Mesenchymal stem cell (in vitro differentiated cells and primary cell): ENCODE data around the gene HIPK2.

Experiments used
- DNase-seq: peaks from one replicate; pipeline ENCODE4 v3.0.0-alpha.2; 2013
- H2AFZ ChIP-seq: one replicate; pipeline ENCODE4 v1.6.1; 2013; ENCODE audit warnings: low read depth, mild to moderate bottlenecking, control low read depth, inconsistent platforms, low read length, moderate library complexity
- H2AK5ac ChIP-seq: 2 replicates; pipeline ENCODE4 v1.6.1; 2013; ENCODE audit warnings: low read length, moderate library complexity, mild to moderate bottlenecking, inconsistent platforms; ENCODE audit not compliant: severe bottlenecking
- H2BK120ac ChIP-seq: one replicate; pipeline ENCODE4 v1.6.1; 2013; ENCODE audit warnings: low read depth, mild to moderate bottlenecking, inconsistent platforms, low read length, moderate library complexity
- H2BK12ac ChIP-seq, 2 experiments: one replicate each; pipeline ENCODE4 v1.6.1; 2013; ENCODE audit warnings: inconsistent platforms in 2 of 2, low read length in 2 of 2, mild to moderate bottlenecking in 2 of 2, moderate library complexity in 2 of 2, control low read depth in 1 of 2
- H2BK15ac ChIP-seq: one replicate; pipeline ENCODE4 v1.6.1; 2013; ENCODE audit warnings: mild to moderate bottlenecking, low read depth, inconsistent platforms; ENCODE audit not compliant: poor library complexity, severe bottlenecking
- H2BK5ac ChIP-seq: 2 replicates; pipeline ENCODE4 v1.6.1; 2013; ENCODE audit warnings: low read depth, mild to moderate bottlenecking, low read length, control low read depth, inconsistent platforms; ENCODE audit not compliant: poor library complexity, severe bottlenecking
- H3K14ac ChIP-seq, 2 experiments: one replicate each; pipeline ENCODE4 v1.6.1; 2013; ENCODE audit warnings: inconsistent platforms in 2 of 2, low read length in 2 of 2, control low read depth in 1 of 2, mild to moderate bottlenecking in 1 of 2, moderate library complexity in 1 of 2
- H3K18ac ChIP-seq, 2 experiments: one replicate each; pipeline ENCODE4 v1.6.1; 2013; ENCODE audit warnings: inconsistent platforms in 2 of 2, low read length in 2 of 2, control low read depth in 1 of 2, low read depth in 1 of 2, mild to moderate bottlenecking in 1 of 2
- H3K23ac ChIP-seq, 2 experiments: one replicate each; pipeline ENCODE4 v1.6.1; 2013; ENCODE audit warnings: inconsistent platforms in 2 of 2, low read length in 2 of 2, mild to moderate bottlenecking in 2 of 2, moderate library complexity in 2 of 2, control low read depth in 1 of 2
- H3K27ac ChIP-seq: 2 replicates; pipeline ENCODE4 v1.5.1; 2013; ENCODE audit warnings: mild to moderate bottlenecking, moderate library complexity, low read length, control low read depth, inconsistent platforms; ENCODE audit not compliant: poor library complexity, severe bottlenecking
- H3K27me3 ChIP-seq, 2 experiments: 2 replicates each; pipeline versions ENCODE4 v1.6.1 to v1.7.0; 2013; ENCODE audit warnings: low read length in 2 of 2, mild to moderate bottlenecking in 2 of 2, moderate library complexity in 2 of 2, control low read depth in 1 of 2, inconsistent platforms in 1 of 2; ENCODE audit not compliant: control insufficient read depth in 1 of 2, insufficient read depth in 1 of 2
- H3K36me3 ChIP-seq, 2 experiments: 2 replicates each; pipeline versions ENCODE4 v1.6.1 to v1.7.0; 2013; ENCODE audit warnings: low read length in 2 of 2, control low read depth in 1 of 2, inconsistent platforms in 1 of 2, low read depth in 1 of 2, mild to moderate bottlenecking in 1 of 2; ENCODE audit not compliant: insufficient read depth in 2 of 2, control insufficient read depth in 1 of 2
- H3K4ac ChIP-seq, 2 experiments: one replicate each; pipeline ENCODE4 v1.6.1; 2013; ENCODE audit warnings: inconsistent platforms in 2 of 2, low read length in 2 of 2, mild to moderate bottlenecking in 2 of 2, moderate library complexity in 2 of 2, control low read depth in 1 of 2, low read depth in 1 of 2
- H3K4me1 ChIP-seq: 2 replicates; pipeline ENCODE4 v1.6.1; 2013; ENCODE audit warnings: low read depth, low read length, control low read depth; ENCODE audit not compliant: control insufficient read depth, insufficient read depth
- H3K4me2 ChIP-seq: 2 replicates; pipeline ENCODE4 v1.6.1; 2013; ENCODE audit warnings: low read length, mild to moderate bottlenecking, inconsistent platforms; ENCODE audit not compliant: poor library complexity, severe bottlenecking
- H3K4me3 ChIP-seq, 2 experiments: 2 replicates each; pipeline versions ENCODE4 v1.5.1 to v1.7.0; 2013; ENCODE audit warnings: low read length in 2 of 2, mild to moderate bottlenecking in 2 of 2, control low read depth in 1 of 2, low read depth in 1 of 2; ENCODE audit not compliant: insufficient read depth in 1 of 2
- H3K79me1 ChIP-seq: replicated peaks from 2 replicates; pipeline ENCODE4 v1.6.1; 2013; ENCODE audit warnings: mild to moderate bottlenecking, control low read depth, low read length, inconsistent platforms; ENCODE audit not compliant: poor library complexity, severe bottlenecking
- H3K9ac ChIP-seq: 2 replicates; pipeline ENCODE4 v1.7.0; 2013; ENCODE audit warnings: mild to moderate bottlenecking, low read length, moderate library complexity
- H3K9me3 ChIP-seq: 2 replicates; pipeline ENCODE4 v1.7.0; 2013; ENCODE audit warnings: mild to moderate bottlenecking, low read length; ENCODE audit not compliant: control insufficient read depth
- H4K8ac ChIP-seq: one replicate; pipeline ENCODE4 v1.6.1; 2013; ENCODE audit warnings: inconsistent platforms, mild to moderate bottlenecking, low read length, moderate library complexity
- H4K91ac ChIP-seq: one replicate; pipeline ENCODE4 v1.6.1; 2013; ENCODE audit warnings: mild to moderate bottlenecking, low read length, inconsistent platforms
- WGBS: methylation state at CpG from one replicate; pipeline ENCODE4 v1.1.7; 2013; ENCODE audit warnings: mixed read lengths; 5-methylcytosine and 5-hydroxymethylcytosine counted together

HIPK2 gene

GRCh38 chr7:139666501-139666900, 111.3 kb downstream of the HIPK2 start:
- Histone ChIP-seq H4K91ac (no peak overlapping the region), H3K27ac (no peak overlapping the region), H3K27me3 (no peaks in the 10 kb centered on the region), H3K14ac (no peak overlapping the region), H2AFZ (no peak overlapping the region), H3K4ac (no peak overlapping the region), H4K8ac (peak overlapping the region; percentile 23), H2BK12ac (no peak overlapping the region), H3K18ac (peak overlapping the region in 1 of 2 experiments; percentile 54), H2BK5ac (no peak overlapping the region), H3K4me1 (peaks cover 4% of the 10 kb centered on the region), H3K79me1 (peaks cover 26% of the 10 kb centered on the region), H2AK5ac (no peak overlapping the region), H3K4me3 (no peak overlapping the region), H3K4me2 (no peak overlapping the region), H3K36me3 (peaks cover 0 to 6% of the 10 kb centered on the region in 2 experiments), H3K23ac (no peak overlapping the region), H2BK120ac (no peak overlapping the region), H3K9me3 (no peaks in the 10 kb centered on the region), H2BK15ac (no peak overlapping the region), H3K9ac (no peak overlapping the region)
- no peak for DNase-seq
- WGBS = 99% methylated on average over 5 of the region's 5 CpGs

- DNase-seq = no peak
- H3K18ac ChIP-seq = peak overlapping the region in 1 of 2 experiments; percentile 54
- H3K4me3 ChIP-seq = no peak overlapping the region
- H3K4ac ChIP-seq = no peak overlapping the region
- no peak overlapping the region for H4K91ac ChIP-seq
- H2BK120ac ChIP-seq = no peak overlapping the region
- peaks cover 0 to 6% of the 10 kb centered on the region in 2 experiments for H3K36me3 ChIP-seq
- peaks cover 10% of the 10 kb centered on the region for H3K4me1 ChIP-seq
- no peak overlapping the region for H2BK15ac ChIP-seq
- H2BK5ac ChIP-seq = no peak overlapping the region
- H2AK5ac ChIP-seq = no peak overlapping the region
- no peak overlapping the region for H2AFZ ChIP-seq
- H3K14ac ChIP-seq = no peak overlapping the region
- no peaks in the 10 kb centered on the region for H3K9me3 ChIP-seq
- H3K27ac ChIP-seq = no peak overlapping the region
- no peak overlapping the region for H4K8ac ChIP-seq
- no peak overlapping the region for H3K23ac ChIP-seq
- 94% methylated on average over 6 of the region's 6 CpGs for WGBS
- no peak overlapping the region for H3K4me2 ChIP-seq
- peaks cover 22% of the 10 kb centered on the region for H3K79me1 ChIP-seq
- H3K27me3 ChIP-seq = no peaks in the 10 kb centered on the region
- no peak overlapping the region for H3K9ac ChIP-seq
- H2BK12ac ChIP-seq = no peak overlapping the region
Measured at GRCh38 chr7:139664434-139664833, 113.4 kb downstream of the HIPK2 start.

GRCh38 chr7:139663608-139664177, 114.1 kb downstream of the HIPK2 start:
- 97% methylated on average over 9 of the region's 11 CpGs for WGBS

GRCh38 chr7:139661903-139662302, 115.9 kb downstream of the HIPK2 start:
- peaks cover 15% of the 10 kb centered on the region for H3K4me1 ChIP-seq
- no peak overlapping the region for H3K18ac ChIP-seq
- H4K8ac ChIP-seq = no peak overlapping the region
- H3K4me3 ChIP-seq = no peak overlapping the region
- peaks cover 0 to 10% of the 10 kb centered on the region in 2 experiments for H3K36me3 ChIP-seq
- H3K27ac ChIP-seq = no peak overlapping the region
- H3K4ac ChIP-seq = no peak overlapping the region
- no peak overlapping the region for H3K4me2 ChIP-seq
- no peak overlapping the region for H3K23ac ChIP-seq
- 100% methylated on average over 3 of the region's 3 CpGs for WGBS
- no peak overlapping the region for H2BK5ac ChIP-seq
- no peak for DNase-seq
- H3K9ac ChIP-seq = no peak overlapping the region
- no peaks in the 10 kb centered on the region for H3K27me3 ChIP-seq
- H2BK120ac ChIP-seq = no peak overlapping the region
- H3K79me1 ChIP-seq = peaks cover 22% of the 10 kb centered on the region
- H2AK5ac ChIP-seq = no peak overlapping the region
- H4K91ac ChIP-seq = no peak overlapping the region
- H2BK15ac ChIP-seq = no peak overlapping the region
- H2BK12ac ChIP-seq = no peak overlapping the region
- H3K14ac ChIP-seq = no peak overlapping the region
- H2AFZ ChIP-seq = no peak overlapping the region
- H3K9me3 ChIP-seq = no peaks in the 10 kb centered on the region

More at GRCh38 chr7:139663608-139664177, 114.1 kb downstream of the HIPK2 start:
- Histone ChIP-seq H3K18ac (peak overlapping the region in 1 of 2 experiments; percentile 3), H2BK12ac (no peak overlapping the region), H4K91ac (peak overlapping the region; percentile 52), H3K36me3 (peaks cover 0 to 6% of the 10 kb centered on the region in 2 experiments), H2BK5ac (no peak overlapping the region), H3K14ac (no peak overlapping the region), H3K4me1 (peaks cover 15% of the 10 kb centered on the region), H3K27me3 (no peaks in the 10 kb centered on the region), H3K4me2 (no peak overlapping the region), H3K4ac (no peak overlapping the region), H2BK120ac (no peak overlapping the region), H3K9me3 (no peaks in the 10 kb centered on the region), H3K79me1 (peaks cover 22% of the 10 kb centered on the region), H3K23ac (no peak overlapping the region), H2AFZ (no peak overlapping the region), H3K9ac (no peak overlapping the region), H2AK5ac (no peak overlapping the region), H4K8ac (no peak overlapping the region), H2BK15ac (no peak overlapping the region), H3K4me3 (no peak overlapping the region), H3K27ac (no peak overlapping the region)
- DNase-seq = no peak
